Neural progenitor cell (in vitro differentiated cells): ENCODE measurements around the gene CRHR2. TPM values are rescaled to one million over a fixed set of nuclear protein-coding genes. Genes with fewer than 3 reads are reported as not detected.

Experiments used
- DNase-seq: peaks from one replicate; pipeline ENCODE4 v3.0.0-alpha.2; 2016; ENCODE audit warnings: low spot score
- H2AFZ ChIP-seq: fragments of 200-600 bp; sonication (generic); replicated peaks from 2 replicates; pipeline ENCODE4 v1.6.1; 2016; ENCODE audit warnings: antibody characterized with exemption
- H3F3A ChIP-seq: fragments of 200-600 bp; sonication (generic); 2 replicates; pipeline ENCODE4 v1.6.1; 2016; ENCODE audit warnings: antibody characterized with exemption, low read depth
- H3K27ac ChIP-seq: fragments of 200-600 bp; sonication (generic); 2 replicates; pipeline ENCODE4 v1.5.1; 2016; ENCODE audit warnings: mild to moderate bottlenecking
- H3K27me3 ChIP-seq: fragments of 200-600 bp; sonication (generic); 2 replicates; pipeline ENCODE4 v1.6.1; 2016; ENCODE audit warnings: mild to moderate bottlenecking, moderate library complexity
- H3K36me3 ChIP-seq: fragments of 200-600 bp; sonication (generic); 2 replicates; pipeline ENCODE4 v1.5.1; 2016
- H3K4me1 ChIP-seq: fragments of 200-600 bp; sonication (generic); 2 replicates; pipeline ENCODE4 v1.6.1; 2016; ENCODE audit warnings: mixed run types
- H3K4me2 ChIP-seq: fragments of 200-600 bp; sonication (generic); 2 replicates; pipeline ENCODE4 v1.6.1; 2016
- H3K4me3 ChIP-seq: fragments of 200-600 bp; sonication (generic); 2 replicates; pipeline ENCODE4 v1.5.1; 2016
- H3K79me2 ChIP-seq: fragments of 200-600 bp; sonication (generic); 2 replicates; pipeline ENCODE4 v1.6.1; 2016; ENCODE audit warnings: low read depth
- H3K9ac ChIP-seq: fragments of 200-600 bp; sonication (generic); 2 replicates; pipeline ENCODE4 v1.6.1; 2016
- H3K9me3 ChIP-seq: fragments of 200-600 bp; sonication (generic); 2 replicates; pipeline ENCODE4 v1.5.1; 2016; ENCODE audit warnings: low read depth
- H4K20me1 ChIP-seq: fragments of 200-600 bp; sonication (generic); 2 replicates; pipeline ENCODE4 v1.6.1; 2016; ENCODE audit warnings: low read depth
- H3K27ac Mint-ChIP-seq: 3 replicates; pipeline ENCODE4 v1.8.0; 2021; ENCODE audit warnings: mixed read lengths
- H3K27me3 Mint-ChIP-seq: 2 replicates; pipeline ENCODE4 v1.8.0; 2022; ENCODE audit warnings: low read depth, mild to moderate bottlenecking, inconsistent platforms, moderate library complexity, mixed read lengths; ENCODE audit not compliant: insufficient read depth
- H3K36me3 Mint-ChIP-seq: 3 replicates; pipeline ENCODE4 v1.8.0; 2021; ENCODE audit warnings: mixed read lengths
- H3K4me1 Mint-ChIP-seq: 3 replicates; pipeline ENCODE4 v1.8.0; 2021; ENCODE audit warnings: mixed read lengths
- H3K4me3 Mint-ChIP-seq: 3 replicates; pipeline ENCODE4 v1.8.0; 2021; ENCODE audit warnings: mild to moderate bottlenecking, moderate library complexity, mixed read lengths
- H3K9me3 Mint-ChIP-seq: 3 replicates; pipeline ENCODE4 v1.8.0; 2020; ENCODE audit warnings: mixed read lengths
- CTCF ChIP-seq: fragments of 200-600 bp; sonication (generic); IDR thresholded peaks from 2 replicates; pipeline ENCODE4 v1.5.1; 2017; ENCODE audit warnings: antibody characterized with exemption, mild to moderate bottlenecking
- EZH2 ChIP-seq: fragments of 200-600 bp; sonication (generic); IDR thresholded peaks from 2 replicates; pipeline ENCODE4 v1.6.1; 2017; ENCODE audit warnings: antibody characterized with exemption, mild to moderate bottlenecking, moderate library complexity
- EZH2phosphoT487 ChIP-seq: fragments of 200-600 bp; sonication (generic); IDR thresholded peaks from 2 replicates; pipeline ENCODE4 v1.6.1; 2017; ENCODE audit warnings: antibody characterized with exemption
- total RNA-seq: library from RNA; depleted of rRNA; stranded (reverse); fragments of >200 nt; gene quantifications from 2 replicates; pipeline ENCODE4 v1.2.3, GENCODE V29; 2015; ENCODE audit warnings: low replicate concordance

CRHR2 gene
- total RNA-seq, 1 donor from 2014 or later: not detected

- no peak for TF ChIP-seq CTCF
- TF ChIP-seq EZH2phosphoT487: no peak
- no peak for TF ChIP-seq EZH2
- H3K4me1 Mint-ChIP-seq: peaks cover 7% of the 10 kb centered on the region
- Histone ChIP-seq H3K4me1 (peaks cover 3% of the 10 kb centered on the region), H2AFZ (no peak overlapping the region), H3K27me3 (no peaks in the 10 kb centered on the region), H3K9me3 (no peaks in the 10 kb centered on the region), H3K79me2 (peaks cover 9% of the 10 kb centered on the region), H3K27ac (no peak overlapping the region), H3K36me3 (no peaks in the 10 kb centered on the region), H3K4me3 (no peak overlapping the region), H3F3A (peaks cover 6% of the 10 kb centered on the region), H3K9ac (no peak overlapping the region), H4K20me1 (peaks cover 18% of the 10 kb centered on the region), H3K4me2 (no peak overlapping the region)
- H3K36me3 Mint-ChIP-seq: peaks cover 6% of the 10 kb centered on the region
- H3K27me3 Mint-ChIP-seq: no peaks in the 10 kb centered on the region
- DNase-seq: no peak
- H3K4me3 Mint-ChIP-seq: no peak overlapping the region
- H3K27ac Mint-ChIP-seq: no peak overlapping the region
- H3K9me3 Mint-ChIP-seq: no peaks in the 10 kb centered on the region
These were observed 33.3 kb downstream of the CRHR2 start for GRCh38 chr7:30648744-30649540.

DNA sequence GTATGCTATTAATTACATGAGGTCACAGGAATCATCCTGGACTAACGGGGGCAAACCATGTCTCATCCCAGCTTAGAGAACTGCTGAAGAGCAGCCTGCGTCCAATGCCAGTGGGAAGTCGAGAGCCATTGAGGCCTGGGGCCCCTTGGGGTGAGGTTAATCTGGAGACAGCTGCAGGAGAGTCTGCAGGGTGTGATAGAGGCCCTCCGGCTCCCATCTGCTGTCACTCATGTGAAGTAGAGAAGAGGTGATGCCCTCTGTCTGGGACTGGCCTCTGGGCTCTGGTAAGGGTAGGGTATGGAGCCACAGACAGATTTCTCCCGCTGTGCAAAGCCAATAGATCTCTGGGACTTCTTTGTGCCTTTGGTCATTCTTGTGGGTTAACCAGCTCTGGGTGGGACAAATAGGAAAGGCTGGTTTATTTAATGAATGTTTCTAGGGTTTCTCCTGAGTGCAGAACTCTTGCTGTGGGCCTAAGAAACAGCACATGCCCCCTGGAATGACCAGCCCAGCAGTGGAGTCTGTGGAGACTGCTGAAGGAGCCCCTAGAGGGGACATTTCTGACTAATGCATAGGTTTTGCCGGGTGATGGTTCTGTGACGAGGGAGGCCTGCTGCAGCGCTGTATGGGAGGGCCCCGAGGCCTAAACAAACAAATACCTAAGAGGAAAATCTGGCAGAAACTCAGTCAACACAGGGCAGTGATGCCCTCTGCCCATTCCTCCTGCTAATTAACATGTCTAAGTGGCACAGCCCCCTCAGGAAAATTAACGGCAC is 34.5 kb downstream of the CRHR2 start:
- no peaks in the 10 kb centered on the region for H3K27me3 Mint-ChIP-seq
- H3K4me1 Mint-ChIP-seq: peaks cover 7% of the 10 kb centered on the region
- H3K79me2 ChIP-seq: peaks cover 21% of the 10 kb centered on the region
- peaks cover 3% of the 10 kb centered on the region for H3K9me3 Mint-ChIP-seq
- no peak overlapping the region for H3K4me3 ChIP-seq
- no peak overlapping the region for H3K27ac ChIP-seq
- no peak overlapping the region for H3K4me2 ChIP-seq
- H3K4me3 Mint-ChIP-seq: no peak overlapping the region
- H3K36me3 Mint-ChIP-seq: peaks cover 8% of the 10 kb centered on the region
- no peak overlapping the region for H3K27ac Mint-ChIP-seq
- no peaks in the 10 kb centered on the region for H3K9me3 ChIP-seq
- H3K9ac ChIP-seq: no peak overlapping the region
- no peak for TF ChIP-seq EZH2phosphoT487
- no peak for TF ChIP-seq CTCF
- no peak for TF ChIP-seq EZH2
- no peak overlapping the region for H2AFZ ChIP-seq
- H4K20me1 ChIP-seq: peaks cover 18% of the 10 kb centered on the region
- H3K27me3 ChIP-seq: no peaks in the 10 kb centered on the region
- H3K4me1 ChIP-seq: peaks cover 14% of the 10 kb centered on the region
- no peak for DNase-seq
- no peaks in the 10 kb centered on the region for H3K36me3 ChIP-seq
- H3F3A ChIP-seq: peaks cover 6% of the 10 kb centered on the region

DNA sequence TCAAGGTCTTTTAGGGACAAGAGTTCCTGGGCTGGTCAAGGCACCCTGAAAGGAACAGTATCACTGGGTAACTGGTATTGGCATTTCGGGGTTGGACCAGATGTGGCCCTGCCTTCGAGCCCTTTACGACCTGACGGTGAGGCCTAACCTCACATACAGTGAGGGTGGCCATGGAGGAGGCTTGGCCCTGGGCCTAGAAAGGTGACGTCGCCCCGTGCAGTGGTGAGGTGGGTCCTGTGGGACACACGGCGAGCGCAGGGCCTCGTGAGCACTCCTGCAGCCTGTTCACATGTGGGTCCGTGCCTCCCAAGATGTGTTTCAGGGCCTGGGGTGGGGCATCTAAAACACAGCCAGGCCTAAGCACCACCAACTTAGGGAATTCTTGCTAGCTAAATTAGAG is 36.1 kb downstream of the CRHR2 start:
- Mint-ChIP-seq H3K4me1 (peaks cover 7% of the 10 kb centered on the region), H3K36me3 (peaks cover 8% of the 10 kb centered on the region), H3K27me3 (no peaks in the 10 kb centered on the region), H3K4me3 (no peak overlapping the region), H3K9me3 (peaks cover 3% of the 10 kb centered on the region), H3K27ac (no peak overlapping the region)
- no peaks in the 10 kb centered on the region for H3K36me3 ChIP-seq
- H3K27me3 ChIP-seq: no peaks in the 10 kb centered on the region
- H2AFZ ChIP-seq: no peak overlapping the region
- H3K79me2 ChIP-seq: peaks cover 21% of the 10 kb centered on the region
- H3K9ac ChIP-seq: no peak overlapping the region
- H3K4me1 ChIP-seq: peaks cover 14% of the 10 kb centered on the region
- peaks cover 6% of the 10 kb centered on the region for H3F3A ChIP-seq
- H3K4me3 ChIP-seq: no peak overlapping the region
- no peak overlapping the region for H3K4me2 ChIP-seq
- no peak for DNase-seq
- TF ChIP-seq CTCF (no peak), EZH2phosphoT487 (no peak), EZH2 (no peak)
- H3K27ac ChIP-seq: no peak overlapping the region
- peaks cover 14% of the 10 kb centered on the region for H4K20me1 ChIP-seq
- H3K9me3 ChIP-seq: no peaks in the 10 kb centered on the region
